Activated CD4-positive, alpha-beta T cell treated with anti-CD3 and anti-CD28 coated beads, Interleukin-2, amount 50 U/mL, for 16 hours (primary cell): ENCODE data around the gene ANKRD26.
"Not testable (repeated sequence)": the region's sequence is repeated elsewhere in the genome, so short reads cannot be mapped to it uniquely, and the experiment has no call there.

Experiments used
- DNase-seq: peaks from one replicate; pipeline ENCODE4 v3.0.0-alpha.2; 2020

Gene ANKRD26

GRCh38 chr10:27099916-27100812 lies at the start of gene ANKRD26:
Gene ANKRD26, minus strand, starts transcription at chr10:27100494. Its CDS starts 168 bp downstream, at chr10:27100326.
- DNase-seq = peak; percentile 97

DNA sequence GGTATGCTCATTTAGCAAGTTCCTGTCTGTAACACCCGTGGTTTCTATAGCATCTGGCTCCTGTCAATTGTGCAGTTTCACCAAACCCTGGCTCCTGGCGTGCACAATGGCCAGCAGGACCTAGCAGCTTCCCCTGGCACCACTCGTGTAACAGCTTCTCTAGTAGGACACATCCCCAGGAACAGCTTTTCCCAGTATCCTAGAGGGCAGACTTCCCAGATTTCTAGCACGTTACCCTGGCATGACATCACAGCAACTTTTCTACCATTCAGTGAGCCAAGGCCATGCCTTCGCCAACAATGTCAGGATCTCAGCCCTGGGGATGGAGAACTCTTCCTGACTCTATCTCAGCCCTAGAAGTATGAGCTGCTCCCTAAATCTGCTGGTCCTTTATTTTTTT lies 47.4 kb upstream of the ANKRD26 start:
- DNase-seq = no peak

DNA sequence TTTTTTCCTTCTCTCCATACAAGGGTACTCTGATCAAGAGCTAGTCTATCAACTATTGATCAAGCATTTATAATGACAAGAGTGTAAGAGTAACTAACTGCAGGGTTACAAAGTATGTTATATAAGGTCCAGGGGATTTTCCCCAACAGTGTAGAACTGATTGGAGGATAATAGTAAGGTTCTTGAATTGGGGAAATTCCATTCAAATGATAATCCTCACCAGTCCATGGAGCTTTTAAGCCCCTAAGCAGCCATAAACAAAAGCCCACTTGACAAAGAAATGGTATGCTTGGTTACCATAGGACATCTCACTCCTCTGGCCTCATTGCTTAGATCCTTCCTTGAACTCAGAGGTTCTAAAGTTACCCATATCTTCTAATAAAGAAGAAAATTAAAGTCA lies 45.6 kb upstream of the ANKRD26 start:
- no peak for DNase-seq

DNA sequence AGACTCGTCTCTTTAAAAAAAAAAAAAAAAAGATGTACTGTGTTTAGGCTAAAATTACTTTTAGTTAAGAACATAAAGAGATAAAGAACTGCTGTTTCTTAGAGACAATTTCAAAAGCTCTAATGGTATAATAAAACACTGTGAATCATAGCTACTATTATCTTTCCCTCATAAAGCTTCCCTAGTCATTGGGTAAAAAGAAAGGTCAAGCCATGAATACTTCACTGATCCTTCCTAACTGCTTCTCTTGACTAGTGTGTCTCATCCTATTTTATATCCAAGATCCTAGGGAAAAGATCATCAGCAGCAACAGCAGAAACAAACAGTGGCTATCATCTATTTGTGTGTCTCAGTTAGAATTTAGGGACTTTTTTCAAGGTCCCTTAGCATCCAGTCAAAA lies 43.4 kb upstream of the ANKRD26 start:
- no peak for DNase-seq

- no peak for DNase-seq
Measured at GRCh38 chr10:27138277-27138676, 38.0 kb upstream of the ANKRD26 start.

DNA sequence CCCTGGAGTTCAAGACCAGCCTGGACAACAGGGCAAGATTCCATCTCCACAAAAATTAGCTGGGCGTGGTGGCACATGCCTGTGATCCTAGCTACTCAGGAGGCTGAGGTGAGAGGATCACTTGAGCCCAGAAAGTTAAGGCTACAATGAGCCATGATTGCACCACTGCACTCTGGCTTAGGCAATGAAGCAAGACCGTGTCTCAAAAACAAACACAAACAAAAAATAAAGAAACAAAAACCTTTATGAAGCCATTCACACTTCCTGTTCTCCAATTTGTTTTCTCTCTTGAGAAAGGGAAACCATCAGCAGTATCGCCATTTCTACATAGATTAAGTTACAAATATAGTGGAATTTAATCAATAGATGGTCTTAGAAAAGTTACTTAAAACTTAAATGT lies 34.1 kb upstream of the ANKRD26 start:
- no peak for DNase-seq

DNA sequence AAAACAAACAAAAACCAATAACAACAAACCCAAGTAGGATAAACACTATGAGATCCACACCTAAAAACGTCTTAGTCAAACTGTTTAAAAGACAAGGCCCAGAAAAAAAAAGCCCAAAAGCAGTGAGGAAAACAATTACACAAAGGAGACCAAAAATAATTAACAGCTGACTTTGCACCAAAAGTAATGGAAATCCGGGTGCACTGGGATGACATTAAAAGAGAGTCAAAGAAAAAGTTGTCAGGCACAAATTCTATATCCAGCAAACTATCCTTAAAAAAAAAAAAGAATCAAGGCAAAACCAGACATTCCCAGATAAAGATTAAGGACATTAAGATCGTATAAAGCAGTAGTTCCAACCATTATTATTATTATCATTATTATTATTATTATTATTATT lies 7.9 kb upstream of the ANKRD26 start:
- DNase-seq = no peak

DNA sequence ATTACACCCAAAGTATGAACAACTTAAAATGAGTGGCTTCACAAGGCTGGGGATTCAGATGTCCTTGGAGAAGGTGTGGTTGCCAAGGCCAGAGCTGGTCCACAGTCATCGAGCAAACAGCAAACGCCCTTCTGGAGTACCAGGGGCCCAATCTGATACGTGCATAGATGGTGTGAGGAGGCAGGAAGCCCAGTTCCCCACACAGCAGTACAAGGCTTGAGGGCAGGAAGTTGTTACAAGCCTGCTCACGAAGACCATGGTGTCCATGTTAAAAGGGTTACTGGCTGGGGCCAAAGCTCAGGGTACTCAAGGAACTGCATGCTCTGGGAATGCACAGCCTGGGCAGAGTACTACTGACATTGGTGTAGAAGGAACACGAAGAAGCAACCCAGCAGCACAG lies 4.6 kb upstream of the ANKRD26 start:
- peak; percentile 42 for DNase-seq

GRCh38 chr10:27100813-27101347 lies 586 bp upstream of the ANKRD26 start:
- peak; percentile 30 for DNase-seq

- DNase-seq = no peak
Measured at GRCh38 chr10:27099448-27099847, 846 bp downstream of the ANKRD26 start.

GRCh38 chr10:27088119-27089044 lies 11.9 kb downstream of the ANKRD26 start:
- no peak for DNase-seq

GRCh38 chr10:27072436-27073114 lies 27.7 kb downstream of the ANKRD26 start:
- peak; percentile 1 for DNase-seq

DNA sequence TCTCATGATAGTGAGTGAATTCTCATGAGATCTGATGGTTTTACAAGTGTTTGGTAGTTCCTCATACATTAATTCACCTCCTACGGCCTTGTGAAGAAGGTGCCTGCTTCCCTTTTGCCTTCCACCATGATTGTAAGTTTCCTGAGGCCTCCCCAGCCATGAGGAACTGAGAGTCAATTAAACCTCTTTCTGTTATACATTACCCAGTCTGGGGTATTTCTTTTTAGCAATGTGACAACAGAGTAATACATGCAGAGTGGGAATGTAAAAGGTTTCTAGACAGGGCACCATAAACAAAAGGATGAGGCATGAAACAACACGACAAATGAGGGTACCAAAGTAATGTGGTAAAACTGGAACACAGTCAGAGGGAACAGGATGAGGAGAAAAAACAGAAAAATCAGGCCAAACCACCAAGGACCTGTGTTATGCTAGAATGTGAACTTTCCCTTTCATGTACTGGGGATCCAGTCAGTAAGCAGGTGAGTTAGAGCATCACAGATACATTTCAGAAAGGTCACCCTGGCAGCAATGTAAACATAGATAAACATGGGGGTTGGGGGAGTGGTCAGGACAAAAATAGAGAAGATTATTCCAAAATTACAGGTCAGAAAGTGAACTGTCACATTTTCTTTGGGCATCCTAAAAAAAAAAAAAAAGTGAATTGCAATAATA lies 31.9 kb downstream of the ANKRD26 start:
- DNase-seq = no peak

DNA sequence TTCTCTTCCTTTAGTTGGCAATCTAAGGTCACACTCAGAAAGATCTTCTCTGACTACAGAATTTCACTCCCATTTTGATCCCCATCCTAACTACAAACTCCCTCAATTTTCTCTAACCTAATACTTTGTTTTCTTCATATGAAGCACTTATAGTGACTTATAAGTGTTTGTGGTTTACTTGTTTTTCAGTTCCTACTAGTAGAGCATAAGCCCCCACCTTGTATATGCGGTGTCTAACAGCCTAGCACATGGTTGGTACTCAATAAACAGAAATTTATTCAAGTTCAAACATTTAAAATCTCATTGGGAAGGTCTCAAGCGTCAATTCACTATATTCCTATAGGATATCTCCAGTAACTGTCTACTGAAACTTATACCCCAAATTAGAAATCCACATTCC lies 35.2 kb downstream of the ANKRD26 start:
- no peak for DNase-seq

GRCh38 chr10:27052656-27053055 lies 47.6 kb downstream of the ANKRD26 start:
- DNase-seq = no peak

DNA sequence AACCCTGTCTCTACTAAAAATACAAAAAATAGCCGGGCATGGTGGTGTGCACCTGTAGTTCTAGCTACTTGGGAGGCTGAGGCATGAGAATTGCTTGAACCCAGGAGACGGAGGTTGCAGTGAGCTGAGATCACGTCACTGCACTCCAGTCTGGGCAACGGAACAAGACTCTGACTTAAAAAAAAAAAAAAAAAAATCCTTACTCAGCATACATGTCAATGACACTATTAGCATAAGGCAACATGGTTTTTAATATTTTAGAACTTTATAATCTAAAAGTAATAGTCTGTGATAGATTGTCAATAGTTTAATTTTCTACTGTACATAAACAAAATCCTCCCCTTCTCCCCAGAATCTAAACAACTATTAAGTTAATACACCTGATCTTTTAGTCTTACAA lies 55.0 kb downstream of the ANKRD26 start:
- DNase-seq = not testable (repeated sequence)

DNA sequence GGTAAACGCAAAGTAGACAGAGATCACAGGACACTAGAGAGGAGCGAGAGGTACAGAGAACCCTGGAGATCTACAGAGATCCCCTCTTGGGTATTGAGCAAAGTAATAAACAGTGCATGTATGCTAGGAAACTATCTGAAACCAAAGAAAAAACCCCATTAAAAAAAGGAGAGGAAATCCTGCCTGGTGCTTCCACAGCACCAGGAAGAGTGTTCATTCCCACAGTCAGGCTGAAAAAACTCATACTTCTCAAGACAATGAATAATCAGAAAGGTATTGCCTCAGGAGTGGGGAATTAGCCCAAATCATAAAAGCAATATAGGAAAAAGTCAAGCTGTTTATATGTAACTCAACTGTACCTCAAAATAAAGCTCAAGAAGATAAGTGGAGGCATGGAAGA lies 59.1 kb downstream of the ANKRD26 start:
- no peak for DNase-seq

DNA sequence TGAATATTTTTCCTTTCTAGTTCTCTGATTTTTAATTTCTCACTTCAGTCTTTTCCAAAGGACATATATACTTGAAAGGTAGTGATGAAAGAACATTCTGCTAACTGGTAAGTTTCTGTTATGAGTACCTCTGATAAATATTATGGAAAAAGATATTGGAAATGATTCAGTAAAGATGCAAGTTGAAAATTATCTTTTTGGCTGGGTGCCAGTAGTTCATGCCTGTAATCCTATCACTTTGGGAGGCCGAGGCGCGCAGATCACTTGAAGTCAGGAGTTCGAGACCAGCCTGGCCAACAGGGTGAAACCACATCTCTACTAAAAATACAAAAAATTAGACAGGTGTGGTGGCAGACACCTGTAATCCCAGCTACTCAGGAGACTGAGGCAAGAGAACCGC lies 62.1 kb downstream of the ANKRD26 start:
- DNase-seq = no peak

- DNase-seq = peak; percentile 17
Measured at GRCh38 chr10:27035163-27035562, 65.1 kb downstream of the ANKRD26 start.

DNA sequence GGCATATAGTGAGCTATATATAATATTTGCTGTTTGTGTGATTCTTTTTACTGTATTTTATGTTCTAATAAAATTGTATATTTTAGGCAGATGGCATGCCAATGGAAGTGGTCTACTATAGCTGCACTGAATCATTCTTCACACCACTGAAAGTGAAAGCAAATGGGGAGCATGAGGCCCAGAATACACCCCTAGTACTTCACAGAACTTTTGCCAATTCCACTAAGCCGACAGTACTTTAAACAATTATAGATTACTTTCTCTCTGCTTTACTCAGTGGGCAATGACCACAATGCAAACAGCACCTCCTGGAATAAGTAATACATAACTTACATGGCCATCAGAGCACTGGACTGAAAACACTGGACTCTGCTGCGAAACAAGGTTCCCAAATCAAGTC lies 70.2 kb downstream of the ANKRD26 start:
- peak; percentile 22 for DNase-seq

GRCh38 chr10:27022048-27022447 lies 78.2 kb downstream of the ANKRD26 start:
- no peak for DNase-seq

DNA sequence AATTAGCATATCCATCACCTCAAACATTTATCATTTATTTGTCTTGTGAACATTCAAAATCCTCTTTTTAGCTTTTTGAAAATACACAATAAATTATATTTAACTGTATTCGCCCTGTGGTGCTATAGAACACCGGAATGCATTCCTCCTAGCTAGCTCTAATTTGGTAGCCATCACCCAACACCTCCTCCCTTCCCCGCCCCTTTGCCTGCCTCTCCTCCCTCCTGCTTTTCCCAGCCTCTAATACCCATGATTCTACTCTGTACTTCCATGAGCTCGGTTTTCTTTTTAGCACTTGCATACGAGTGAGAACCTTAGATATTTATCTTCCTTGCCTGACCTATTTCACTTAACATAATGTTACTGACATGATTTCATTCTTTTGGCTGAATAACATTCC lies 80.1 kb downstream of the ANKRD26 start:
- no peak for DNase-seq
